ENCODE measurements around the gene LACRT.

Gene LACRT

DNA sequence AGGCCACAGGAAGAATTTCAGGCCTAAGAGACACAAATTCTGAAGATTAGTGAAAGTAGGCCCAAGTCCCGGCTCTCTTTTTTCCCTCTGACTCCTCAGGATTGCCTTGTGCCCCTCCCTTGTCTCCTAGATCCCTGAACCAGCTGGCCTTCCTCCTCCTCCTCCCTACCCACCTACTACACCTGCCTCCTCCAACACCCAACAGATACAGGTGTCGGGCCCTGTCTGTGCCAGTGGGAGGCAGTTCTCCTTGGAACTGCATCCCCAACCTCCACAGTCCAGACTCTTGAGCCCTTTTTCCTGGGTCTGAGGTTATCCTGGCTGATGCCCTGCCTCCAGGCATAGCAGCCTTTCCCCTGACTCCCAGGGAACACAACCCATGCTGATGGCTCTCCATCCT is 48.1 kb downstream of the LACRT start:
- Histone ChIP-seq H3K4me1 (ENCODE audit: insufficient read depth, low read length) (peaks cover 26% of the 10 kb centered on the region), H3K9ac (ENCODE audit: low read depth, low read length) (no peak overlapping the region), H3K36me3 (ENCODE audit: insufficient read depth, low read length) (no peaks in the 10 kb centered on the region), H3K9me3 (ENCODE audit: insufficient read depth, low read depth, low read length) (no peaks in the 10 kb centered on the region), H3K27ac (ENCODE audit: low read depth, low read length) (no peak overlapping the region), H3K4me3 (ENCODE audit: low read length) (no peak overlapping the region), H3K27me3 (ENCODE audit: insufficient read depth, low read length) (peaks cover 49% of the 10 kb centered on the region)
- 82% methylated on average over 2 of the region's 2 CpGs for WGBS

DNA sequence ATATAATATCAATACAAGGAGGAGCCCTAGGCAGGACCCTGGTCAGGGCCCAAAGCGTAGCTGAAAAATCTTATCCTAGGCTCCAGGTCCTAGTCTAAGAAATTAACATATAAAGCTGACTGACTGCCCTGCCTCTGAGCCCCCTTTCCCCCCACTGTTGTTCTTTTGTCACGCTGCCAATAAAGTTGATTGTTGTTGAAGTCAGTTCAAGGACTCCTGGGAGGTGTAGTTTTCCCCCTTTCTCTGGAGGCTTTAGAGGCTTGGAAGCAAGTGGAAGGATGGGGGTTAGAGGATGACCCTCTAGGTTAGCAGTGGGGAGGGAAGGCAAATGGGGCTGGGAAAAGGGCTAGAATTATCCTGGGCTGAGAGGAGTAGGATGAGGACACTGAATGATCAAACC is 49.5 kb downstream of the LACRT start:
- H3K27ac ChIP-seq (ENCODE audit: low read depth, low read length): no peak overlapping the region
- 79% methylated on average over 2 of the region's 2 CpGs for WGBS

DNA sequence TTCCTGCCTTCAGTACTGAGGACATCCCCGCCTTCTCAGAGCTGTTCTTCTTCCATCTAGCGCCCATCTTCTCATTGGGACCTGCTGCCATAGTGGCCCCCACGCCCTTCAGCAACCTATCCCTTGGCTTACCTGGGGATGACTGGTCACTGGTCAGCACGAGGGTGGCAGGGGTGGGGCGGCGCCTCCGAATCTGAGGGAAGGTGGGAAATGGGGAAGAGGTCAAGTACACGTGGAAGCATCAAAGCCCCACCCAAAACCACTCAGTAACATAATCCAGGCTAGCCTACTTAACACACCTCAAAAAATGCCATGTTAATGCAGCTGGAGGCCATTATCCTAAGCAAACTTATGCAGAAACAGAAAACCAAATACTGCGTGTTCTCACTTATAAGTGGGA is 50.6 kb downstream of the LACRT start:
- WGBS: 93% methylated on average over 4 of the region's 9 CpGs
- H3K36me3 ChIP-seq (ENCODE audit: insufficient read depth, low read length): no peaks in the 10 kb centered on the region
- peaks cover 10% of the 10 kb centered on the region for H3K4me1 ChIP-seq (ENCODE audit: insufficient read depth, low read length)
- H3K9me3 ChIP-seq (ENCODE audit: insufficient read depth, low read depth, low read length): no peaks in the 10 kb centered on the region
- H3K4me3 ChIP-seq (ENCODE audit: low read length): no peak overlapping the region
- no peak overlapping the region for H3K9ac ChIP-seq (ENCODE audit: low read depth, low read length)
- peaks cover 25% of the 10 kb centered on the region for H3K27me3 ChIP-seq (ENCODE audit: insufficient read depth, low read length)
- no peak overlapping the region for H3K27ac ChIP-seq (ENCODE audit: low read depth, low read length)

More for the DNA sequence above, 49.5 kb downstream of the LACRT start:
- Histone ChIP-seq H3K36me3 (ENCODE audit: insufficient read depth, low read length) (no peaks in the 10 kb centered on the region), H3K27me3 (ENCODE audit: insufficient read depth, low read length) (peaks cover 36% of the 10 kb centered on the region), H3K4me1 (ENCODE audit: insufficient read depth, low read length) (peaks cover 16% of the 10 kb centered on the region), H3K9me3 (ENCODE audit: insufficient read depth, low read depth, low read length) (no peaks in the 10 kb centered on the region), H3K4me3 (ENCODE audit: low read length) (no peak overlapping the region), H3K9ac (ENCODE audit: low read depth, low read length) (no peak overlapping the region)

DNA sequence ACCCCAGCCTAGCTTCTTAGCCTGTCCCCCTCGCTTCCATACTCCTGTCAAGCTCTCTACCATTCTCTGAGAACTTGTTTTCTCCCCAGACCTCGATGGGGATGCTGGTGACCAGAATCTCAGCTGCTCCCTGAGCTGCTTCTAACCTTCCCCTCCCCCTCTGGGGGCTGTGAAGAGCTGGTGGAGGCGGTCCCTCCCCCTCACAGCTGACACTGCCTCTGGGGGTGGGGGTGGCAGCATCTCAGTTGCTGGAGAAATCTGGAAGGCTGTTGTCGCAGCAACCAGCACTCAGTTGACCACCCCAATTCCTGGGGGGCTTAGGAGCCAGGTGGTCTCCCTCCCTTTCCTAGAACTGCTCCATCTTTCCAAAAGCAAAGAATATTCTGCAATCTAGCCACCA is 51.0 kb downstream of the LACRT start:
- Histone ChIP-seq H3K27ac (ENCODE audit: low read depth, low read length) (no peak overlapping the region), H3K36me3 (ENCODE audit: insufficient read depth, low read length) (no peaks in the 10 kb centered on the region), H3K4me3 (ENCODE audit: low read length) (no peak overlapping the region), H3K9me3 (ENCODE audit: insufficient read depth, low read depth, low read length) (no peaks in the 10 kb centered on the region), H3K9ac (ENCODE audit: low read depth, low read length) (no peak overlapping the region), H3K27me3 (ENCODE audit: insufficient read depth, low read length) (peaks cover 20% of the 10 kb centered on the region), H3K4me1 (ENCODE audit: insufficient read depth, low read length) (0 out of 2 replicates have a peak, but pooled peaks cover 7% of the 10 kb centered on the region)
- WGBS: 69% methylated on average over 3 of the region's 4 CpGs

DNA sequence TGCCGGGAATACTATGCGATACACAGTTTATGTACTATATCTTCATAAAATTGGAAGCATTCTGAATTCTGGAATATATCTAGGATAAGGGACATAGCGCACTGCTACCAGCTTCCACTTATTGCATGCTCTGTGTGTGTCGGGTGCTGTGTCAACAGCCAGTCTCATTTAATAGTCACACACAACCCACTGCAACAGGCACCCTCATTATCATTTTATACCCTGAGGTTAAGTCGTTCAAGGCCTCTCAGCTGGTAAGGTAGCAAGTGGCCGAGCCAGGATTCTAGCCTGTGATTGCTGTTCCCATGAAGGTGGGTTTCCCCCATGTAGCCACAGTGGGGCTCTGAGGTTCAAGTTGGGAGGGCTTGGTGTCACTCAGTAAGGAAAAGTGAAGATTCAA is 53.3 kb downstream of the LACRT start:
- WGBS: 89% methylated on average over 6 of the region's 6 CpGs
- no peaks in the 10 kb centered on the region for H3K9me3 ChIP-seq (ENCODE audit: insufficient read depth, low read depth, low read length)
- H3K9ac ChIP-seq (ENCODE audit: low read depth, low read length): no peak overlapping the region
- H3K4me1 ChIP-seq (ENCODE audit: insufficient read depth, low read length): 0 out of 2 replicates have a peak, but pooled peaks cover 7% of the 10 kb centered on the region
- H3K36me3 ChIP-seq (ENCODE audit: insufficient read depth, low read length): no peaks in the 10 kb centered on the region
- H3K27ac ChIP-seq (ENCODE audit: low read depth, low read length): no peak overlapping the region
- no peak overlapping the region for H3K4me3 ChIP-seq (ENCODE audit: low read length)
- peaks cover under 1% of the 10 kb centered on the region; the same call in 1 of the 2 replicates for H3K27me3 ChIP-seq (ENCODE audit: insufficient read depth, low read length)
